Fibroblast of lung (primary cell): Measurements from ENCODE around the gene MSH3. TPM values are rescaled to one million over a fixed set of nuclear protein-coding genes. Genes with fewer than 3 reads are reported as not detected.
"Not testable (repeated sequence)": the region's sequence is repeated elsewhere in the genome, so short reads cannot be mapped to it uniquely, and the experiment has no call there.

Source experiments
- DNase-seq, 2 donors: peaks; one replicate each; pipeline versions ENCODE4 v3.0.0 to v3.0.0-alpha.2; 2010; ENCODE audit warnings: low read depth in 2 of 2
- H2AFZ ChIP-seq: 2 replicates; pipeline ENCODE4 v1.5.1; 2012; ENCODE audit warnings: low read length, control low read depth, inconsistent platforms
- H3K27ac ChIP-seq: 2 replicates; pipeline ENCODE4 v1.5.1; 2011; ENCODE audit warnings: low read length, control low read depth; ENCODE audit not compliant: insufficient read depth
- H3K27me3 ChIP-seq: 2 replicates; pipeline ENCODE4 v1.5.1; 2011; ENCODE audit warnings: mild to moderate bottlenecking, low read length; ENCODE audit not compliant: control insufficient read depth, insufficient read depth
- H3K36me3 ChIP-seq: 2 replicates; pipeline ENCODE4 v1.5.1; 2011; ENCODE audit warnings: low read length; ENCODE audit not compliant: control insufficient read depth, insufficient read depth
- H3K4me1 ChIP-seq: 2 replicates; pipeline ENCODE4 v1.5.1; 2011; ENCODE audit warnings: low read length; ENCODE audit not compliant: control insufficient read depth, insufficient read depth; ENCODE audit errors: extremely low read depth
- H3K4me2 ChIP-seq: 2 replicates; pipeline ENCODE4 v1.5.1; 2011; ENCODE audit warnings: low read length, control low read depth; ENCODE audit not compliant: insufficient read depth; ENCODE audit errors: extremely low read depth
- H3K4me3 ChIP-seq, 4 experiments: fragments of 200-600 bp in 1 of 4; sonication (generic) in 1 of 4; replicated peaks in 1 of 4; 2 replicates each; pipeline ENCODE4 v1.5.1; 2011 to 2016; ENCODE audit warnings: low read length in 4 of 4, low read depth in 3 of 4, mild to moderate bottlenecking in 3 of 4, control low read depth in 2 of 4, inconsistent platforms in 1 of 4, mixed read lengths in 1 of 4; ENCODE audit not compliant: insufficient read depth in 1 of 4; ENCODE audit errors: control extremely low read depth in 1 of 4
- H3K79me2 ChIP-seq: 2 replicates; pipeline ENCODE4 v1.5.1; 2012; ENCODE audit warnings: mild to moderate bottlenecking, low read length, inconsistent platforms; ENCODE audit not compliant: control insufficient read depth, insufficient read depth
- H3K9ac ChIP-seq: 2 replicates; pipeline ENCODE4 v1.5.1; 2011; ENCODE audit warnings: mild to moderate bottlenecking, low read length, control low read depth; ENCODE audit not compliant: insufficient read depth
- H3K9me3 ChIP-seq: 2 replicates; pipeline ENCODE4 v1.5.1; 2012; ENCODE audit warnings: low read depth, low read length; ENCODE audit not compliant: control insufficient read depth, insufficient read depth
- H4K20me1 ChIP-seq: 2 replicates; pipeline ENCODE4 v1.5.1; 2011; ENCODE audit warnings: low read length; ENCODE audit not compliant: control insufficient read depth, insufficient read depth; ENCODE audit errors: extremely low read depth
- EZH2 ChIP-seq: IDR thresholded peaks from 2 replicates; pipeline ENCODE4 v1.5.1; 2012; ENCODE audit warnings: low read length, control low read depth, mild to moderate bottlenecking; ENCODE audit errors: missing control alignments
- polyA plus RNA-seq, 2 donors: library from polyadenylated mRNA; depleted of rRNA in 1 of 2; stranded (reverse) in 1 of 2; unstranded in 1 of 2; fragments of >200 nt; gene quantifications; 2 replicates each; pipeline ENCODE4 v1.2.1, GENCODE V29; 2011 to 2012; ENCODE audit warnings: missing spikeins in 1 of 2
- total RNA-seq: library from RNA; depleted of rRNA; stranded (reverse); fragments of >200 nt; gene quantifications from 2 replicates; pipeline ENCODE4 v1.2.1, GENCODE V29; 2014
- TF ChIP-seq, protein P1 (sequence below), 2 donors: IDR thresholded peaks in 1 of 2; conservative IDR thresholded peaks in 1 of 2; 1 replicate in 1 of 2; 2 replicates in 1 of 2; pipeline ENCODE4 v1.5.1; 2011 to 2012; ENCODE audit warnings: low read length in 2 of 2, control low read depth in 1 of 2, inconsistent platforms in 1 of 2, low read depth in 1 of 2, mild to moderate bottlenecking in 1 of 2

The MSH3 gene
- total and polyA plus RNA-seq, 2 donors (not counting 1 experiment from before 2014, with no cell fraction given), result 9.1 to 14.4 TPM

GRCh38 chr5:80874162-80874561 is 219.7 kb downstream of the MSH3 start:
- H3K9ac ChIP-seq, result no peak overlapping the region
- no peak for TF ChIP-seq EZH2
- TF ChIP-seq, protein P1, sequence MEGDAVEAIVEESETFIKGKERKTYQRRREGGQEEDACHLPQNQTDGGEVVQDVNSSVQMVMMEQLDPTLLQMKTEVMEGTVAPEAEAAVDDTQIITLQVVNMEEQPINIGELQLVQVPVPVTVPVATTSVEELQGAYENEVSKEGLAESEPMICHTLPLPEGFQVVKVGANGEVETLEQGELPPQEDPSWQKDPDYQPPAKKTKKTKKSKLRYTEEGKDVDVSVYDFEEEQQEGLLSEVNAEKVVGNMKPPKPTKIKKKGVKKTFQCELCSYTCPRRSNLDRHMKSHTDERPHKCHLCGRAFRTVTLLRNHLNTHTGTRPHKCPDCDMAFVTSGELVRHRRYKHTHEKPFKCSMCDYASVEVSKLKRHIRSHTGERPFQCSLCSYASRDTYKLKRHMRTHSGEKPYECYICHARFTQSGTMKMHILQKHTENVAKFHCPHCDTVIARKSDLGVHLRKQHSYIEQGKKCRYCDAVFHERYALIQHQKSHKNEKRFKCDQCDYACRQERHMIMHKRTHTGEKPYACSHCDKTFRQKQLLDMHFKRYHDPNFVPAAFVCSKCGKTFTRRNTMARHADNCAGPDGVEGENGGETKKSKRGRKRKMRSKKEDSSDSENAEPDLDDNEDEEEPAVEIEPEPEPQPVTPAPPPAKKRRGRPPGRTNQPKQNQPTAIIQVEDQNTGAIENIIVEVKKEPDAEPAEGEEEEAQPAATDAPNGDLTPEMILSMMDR (conservative IDR thresholded peaks at IDR 0.05 in 1 of 2, IDR thresholded peaks at IDR 0.05 in 1 of 2; ENCODE audit: low read depth in 1 of 2, low read length in 2 of 2), result no peak
- H3K27me3 ChIP-seq, result no peaks in the 10 kb centered on the region
- no peaks in the 10 kb centered on the region for H3K4me1 ChIP-seq
- H3K4me3 ChIP-seq, result no peak overlapping the region
- no peak overlapping the region for H3K27ac ChIP-seq
- H2AFZ ChIP-seq, result no peak overlapping the region
- H3K4me2 ChIP-seq, result no peak overlapping the region
- no peaks in the 10 kb centered on the region for H4K20me1 ChIP-seq
- no peaks in the 10 kb centered on the region for H3K9me3 ChIP-seq
- no peaks in the 10 kb centered on the region for H3K36me3 ChIP-seq
- no peaks in the 10 kb centered on the region for H3K79me2 ChIP-seq
- no peak for DNase-seq

- no peak overlapping the region for H3K4me2 ChIP-seq
- DNase-seq, result no peak
- no peak overlapping the region for H3K9ac ChIP-seq
- no peaks in the 10 kb centered on the region for H3K79me2 ChIP-seq
- H3K9me3 ChIP-seq, result no peaks in the 10 kb centered on the region
- H2AFZ ChIP-seq, result no peak overlapping the region
- no peak for TF ChIP-seq EZH2
- TF ChIP-seq, protein P1 (conservative IDR thresholded peaks at IDR 0.05 in 1 of 2, IDR thresholded peaks at IDR 0.05 in 1 of 2; ENCODE audit: low read depth in 1 of 2, low read length in 2 of 2), result no peak
- no peaks in the 10 kb centered on the region for H3K4me1 ChIP-seq
- H4K20me1 ChIP-seq, result no peaks in the 10 kb centered on the region
- no peaks in the 10 kb centered on the region for H3K36me3 ChIP-seq
- no peak overlapping the region for H3K27ac ChIP-seq
- no peak overlapping the region for H3K4me3 ChIP-seq
- H3K27me3 ChIP-seq, result no peaks in the 10 kb centered on the region
These were observed 223.1 kb downstream of the MSH3 start for GRCh38 chr5:80877592-80877991.

DNA sequence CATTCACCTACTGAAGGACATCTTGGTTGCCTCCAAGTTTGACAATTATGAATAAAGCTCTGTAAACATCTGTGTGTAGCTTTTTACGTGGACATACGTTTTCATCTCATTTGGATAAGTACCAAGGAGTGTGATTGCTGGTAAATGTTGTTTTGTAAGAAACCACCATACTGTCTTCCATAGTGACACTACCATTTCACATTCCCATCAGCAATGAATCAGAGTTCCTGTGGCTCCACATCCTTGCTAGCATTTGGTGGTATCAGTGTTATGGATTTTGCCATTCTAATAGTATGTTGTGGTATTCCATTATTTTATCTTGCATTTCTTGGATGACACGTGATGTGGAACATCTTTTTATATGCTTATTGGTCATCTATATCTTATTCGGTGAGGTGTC is 227.3 kb downstream of the MSH3 start:
- TF ChIP-seq, protein P1 (conservative IDR thresholded peaks at IDR 0.05 in 1 of 2, IDR thresholded peaks at IDR 0.05 in 1 of 2; ENCODE audit: low read depth in 1 of 2, low read length in 2 of 2), result no peak
- TF ChIP-seq EZH2, result no peak
- Histone ChIP-seq H3K27ac (no peak overlapping the region), H3K4me2 (no peak overlapping the region), H3K36me3 (no peaks in the 10 kb centered on the region), H3K4me1 (no peaks in the 10 kb centered on the region), H3K9ac (no peak overlapping the region), H3K27me3 (no peaks in the 10 kb centered on the region), H4K20me1 (no peaks in the 10 kb centered on the region), H2AFZ (no peak overlapping the region), H3K9me3 (no peaks in the 10 kb centered on the region), H3K79me2 (no peaks in the 10 kb centered on the region), H3K4me3 (no peak overlapping the region)
- no peak for DNase-seq

DNA sequence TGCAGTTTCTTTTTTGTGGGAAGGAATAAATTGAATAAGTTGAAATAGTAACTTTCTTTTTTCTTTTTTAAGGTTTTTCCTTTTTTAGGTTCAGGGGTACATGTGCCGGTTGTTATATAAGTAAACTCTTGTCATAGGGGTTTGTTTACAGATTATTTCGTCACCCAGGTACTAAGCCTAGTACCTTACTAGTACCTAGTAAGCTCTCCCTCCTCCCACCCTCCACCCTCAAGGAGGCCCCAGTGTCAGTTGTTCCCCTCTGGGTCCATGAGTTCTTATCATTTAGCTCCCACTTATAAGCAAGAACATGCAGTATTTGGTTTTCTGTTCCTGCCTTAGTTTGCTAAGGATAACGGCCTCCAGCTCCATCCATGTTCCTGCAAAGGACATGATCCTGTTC is 228.9 kb downstream of the MSH3 start:
- not testable (repeated sequence) for H3K27me3 ChIP-seq, H3K4me2 ChIP-seq, H3K27ac ChIP-seq, H4K20me1 ChIP-seq, DNase-seq, H3K9ac ChIP-seq, H3K36me3 ChIP-seq, H3K4me1 ChIP-seq, H3K9me3 ChIP-seq, H3K4me3 ChIP-seq, H3K79me2 ChIP-seq, H2AFZ ChIP-seq
